NCI-H2171 treated with DMSO at 0.1 percent for 48 hours (cell line): ENCODE results near the gene MS4A10.
A peak's percentile ranks its signal among the peaks of the same experiment; 100 is the strongest.
"Not testable (repeated sequence)": the region's sequence is repeated elsewhere in the genome, so short reads cannot be mapped to it uniquely, and the experiment has no call there.

Experiments used
- DNase-seq: peaks from one replicate; lab custom pipeline; 2025; lab: John Stamatoyannopoulos, UW

MS4A10 gene

DNA sequence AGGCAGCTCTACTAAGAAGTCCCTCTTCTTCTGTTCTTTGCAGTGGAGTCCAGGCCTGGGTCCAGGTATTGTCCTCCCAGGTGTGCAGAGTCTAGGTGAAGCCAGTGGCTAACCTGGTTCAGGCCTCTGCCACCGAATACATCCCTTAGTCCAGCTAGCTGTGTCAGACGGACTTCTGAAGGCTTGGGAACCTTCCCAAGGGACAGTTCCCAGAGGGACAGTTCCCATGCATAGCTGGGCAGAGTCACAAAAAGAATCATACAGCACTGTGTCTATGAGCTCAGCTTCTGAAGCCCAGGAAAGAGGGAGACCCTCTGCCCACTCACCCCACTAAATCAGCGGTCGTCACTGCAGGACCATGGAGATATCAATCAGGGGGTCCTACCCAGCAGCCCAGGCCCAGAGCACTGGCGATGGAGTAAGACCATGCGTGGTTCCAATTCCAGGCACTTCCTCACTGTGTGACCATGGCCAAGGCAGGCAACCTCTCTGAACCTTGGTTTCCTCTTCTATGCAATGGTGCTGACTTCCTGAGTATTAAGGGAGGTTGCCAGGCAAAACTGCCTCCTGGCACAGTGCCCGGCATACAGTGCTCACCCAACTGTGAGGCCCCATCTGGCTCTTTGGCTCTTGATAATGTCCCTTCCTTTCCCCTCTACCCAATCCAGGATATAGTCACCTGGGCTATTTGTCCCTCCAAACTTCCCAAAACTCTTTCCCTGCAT lies 3.4 kb downstream of the MS4A10 start:
- peak; percentile 94 for DNase-seq

DNA sequence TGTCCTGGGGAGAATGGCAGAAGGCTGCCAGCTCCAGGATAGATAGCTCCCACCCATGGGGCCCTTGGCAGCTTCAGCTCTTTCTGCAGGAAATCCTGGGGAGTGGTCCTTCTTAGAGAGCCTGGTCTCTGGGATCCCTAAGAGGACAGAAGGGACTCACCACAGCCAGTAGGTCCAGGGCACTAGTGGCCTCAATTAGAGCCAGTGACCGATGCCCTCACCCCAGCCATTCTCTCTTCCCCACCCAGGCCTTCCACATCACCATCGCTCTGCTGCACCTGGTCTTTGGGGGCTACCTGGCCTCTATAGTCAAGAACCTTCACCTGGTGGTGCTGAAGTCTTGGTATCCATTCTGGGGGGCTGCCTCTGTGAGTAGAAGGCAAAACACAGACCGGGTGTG lies 5.6 kb downstream of the MS4A10 start:
- no peak for DNase-seq

GRCh38 chr11:60791153-60791933 lies 6.2 kb downstream of the MS4A10 start:
- peak; percentile 8 for DNase-seq

DNA sequence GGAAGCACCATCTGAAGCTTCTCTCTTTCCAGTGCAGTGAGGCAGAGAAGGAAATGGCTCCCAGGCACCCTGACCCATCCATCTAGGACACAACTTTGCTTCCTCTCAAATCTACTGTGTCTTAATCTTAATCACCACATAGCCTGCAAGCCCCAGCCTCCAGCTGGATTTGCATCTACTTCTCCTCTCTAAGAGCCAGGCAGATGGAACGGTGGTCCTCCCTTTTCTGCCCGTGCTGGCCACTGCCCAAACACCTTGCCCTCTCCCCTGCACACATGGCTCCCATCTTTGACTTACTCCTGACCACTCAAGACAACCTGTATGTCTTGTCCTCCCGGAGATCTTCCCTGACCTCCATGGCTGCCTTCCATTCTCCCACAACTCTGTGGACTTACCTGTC lies 7.4 kb downstream of the MS4A10 start:
- DNase-seq = no peak

GRCh38 chr11:60795291-60795690 lies 10.2 kb downstream of the MS4A10 start:
- DNase-seq = no peak

GRCh38 chr11:60797846-60798630 lies 12.9 kb downstream of the MS4A10 start:
- no peak for DNase-seq

DNA sequence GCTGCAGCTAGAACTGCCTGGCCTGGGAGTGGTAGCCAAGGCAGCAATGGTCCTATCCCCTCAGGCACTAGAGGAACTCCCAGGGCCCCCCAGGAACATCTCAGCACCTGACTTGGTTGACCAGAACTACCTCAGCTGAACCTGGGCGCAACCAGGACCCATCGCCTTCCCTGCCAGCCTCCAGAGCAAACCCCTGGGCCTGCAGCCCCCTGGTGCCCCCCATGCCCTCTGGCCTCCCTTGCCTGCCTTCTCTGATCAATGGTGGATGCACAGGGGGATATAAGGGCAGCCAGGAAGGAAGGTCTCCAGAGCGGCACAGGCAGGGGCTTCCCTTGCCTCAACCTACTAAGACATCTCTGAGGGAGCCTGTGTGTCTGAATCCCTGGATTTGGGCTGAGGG lies 13.5 kb downstream of the MS4A10 start:
- DNase-seq = no peak

- no peak for DNase-seq
Observed at GRCh38 chr11:60801194-60801593, 16.1 kb downstream of the MS4A10 start.

GRCh38 chr11:60803273-60803936 lies 18.3 kb downstream of the MS4A10 start:
- DNase-seq = no peak

GRCh38 chr11:60809249-60809648 lies 24.1 kb downstream of the MS4A10 start:
- no peak for DNase-seq

DNA sequence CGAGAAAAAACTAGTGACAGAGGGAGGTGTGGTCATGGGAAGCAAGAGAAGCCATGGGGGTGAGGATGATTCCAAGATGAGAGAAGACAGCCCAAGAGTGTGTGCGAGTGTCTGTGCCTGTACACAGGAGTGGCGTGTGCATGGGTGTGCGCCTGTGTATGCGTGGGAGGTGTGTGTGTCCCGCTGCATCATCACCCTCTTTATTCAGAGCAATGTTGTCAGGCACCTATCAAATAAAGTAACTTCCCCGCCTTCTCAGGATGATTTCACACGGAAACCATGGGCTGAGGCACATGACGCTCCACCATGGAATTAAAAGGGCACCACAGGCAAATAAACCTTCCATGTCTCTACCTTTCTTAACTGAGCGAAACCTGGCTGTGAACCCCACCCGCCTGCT lies 24.6 kb downstream of the MS4A10 start:
- no peak for DNase-seq

DNA sequence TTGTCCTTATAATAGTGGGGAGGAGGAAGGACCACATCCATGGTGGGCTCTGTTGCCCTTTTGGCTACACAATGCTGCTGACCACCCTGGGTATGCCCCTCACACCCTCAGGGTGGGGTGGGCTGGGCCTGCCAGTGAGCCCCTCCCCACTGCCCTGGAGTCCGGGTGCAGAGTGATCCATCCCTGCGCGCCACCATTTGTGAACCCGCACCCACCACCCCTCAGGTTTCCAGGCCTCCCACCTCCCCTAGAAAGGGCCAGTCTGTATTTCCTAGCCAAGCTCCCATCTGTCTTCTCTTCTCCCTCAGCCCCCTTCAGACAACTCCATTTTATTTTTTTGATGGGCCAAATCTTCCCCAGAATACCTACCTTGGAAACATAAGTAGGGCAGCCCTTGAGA lies 25.0 kb downstream of the MS4A10 start:
- DNase-seq = no peak

- DNase-seq = no peak
Observed at GRCh38 chr11:60810569-60810968, 25.4 kb downstream of the MS4A10 start.

DNA sequence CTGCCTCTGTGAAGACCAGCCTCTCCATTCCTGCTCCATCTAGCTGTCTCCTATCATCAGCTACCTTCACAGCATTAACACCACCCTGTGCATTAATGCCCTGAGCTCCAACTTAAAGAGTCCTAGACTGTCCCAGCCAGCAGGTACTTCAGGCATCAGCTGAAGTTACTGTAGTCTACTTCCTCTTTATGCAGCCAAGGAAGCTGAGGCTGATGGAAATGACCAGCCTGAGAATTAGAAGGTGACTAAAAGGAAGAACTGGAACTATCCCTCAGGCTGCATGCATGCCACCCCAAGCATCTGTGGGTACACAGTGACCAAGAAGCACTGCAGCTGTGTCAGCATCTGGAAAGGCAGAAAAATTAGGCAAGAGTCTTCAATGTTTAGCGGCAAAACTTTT lies 28.2 kb downstream of the MS4A10 start:
- DNase-seq = no peak

DNA sequence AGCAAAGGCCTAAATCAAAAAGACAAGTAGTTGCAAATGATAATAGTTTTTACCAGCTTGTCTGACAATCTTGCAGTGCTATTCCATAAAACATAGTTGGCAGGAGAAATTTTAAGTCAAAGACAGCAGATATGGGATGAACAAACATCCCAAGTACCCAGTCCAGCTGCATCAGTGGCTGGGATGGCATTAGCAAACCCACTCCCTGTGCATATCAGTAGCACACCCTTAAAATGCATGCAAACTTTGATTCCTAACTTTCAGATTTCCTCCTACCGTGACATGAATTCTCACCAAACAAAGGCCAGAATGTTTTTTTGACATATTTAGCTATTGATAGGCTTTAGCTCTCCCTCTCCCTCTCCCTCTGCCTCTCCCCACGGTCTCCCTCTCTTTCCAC lies 29.0 kb downstream of the MS4A10 start:
- no peak for DNase-seq

DNA sequence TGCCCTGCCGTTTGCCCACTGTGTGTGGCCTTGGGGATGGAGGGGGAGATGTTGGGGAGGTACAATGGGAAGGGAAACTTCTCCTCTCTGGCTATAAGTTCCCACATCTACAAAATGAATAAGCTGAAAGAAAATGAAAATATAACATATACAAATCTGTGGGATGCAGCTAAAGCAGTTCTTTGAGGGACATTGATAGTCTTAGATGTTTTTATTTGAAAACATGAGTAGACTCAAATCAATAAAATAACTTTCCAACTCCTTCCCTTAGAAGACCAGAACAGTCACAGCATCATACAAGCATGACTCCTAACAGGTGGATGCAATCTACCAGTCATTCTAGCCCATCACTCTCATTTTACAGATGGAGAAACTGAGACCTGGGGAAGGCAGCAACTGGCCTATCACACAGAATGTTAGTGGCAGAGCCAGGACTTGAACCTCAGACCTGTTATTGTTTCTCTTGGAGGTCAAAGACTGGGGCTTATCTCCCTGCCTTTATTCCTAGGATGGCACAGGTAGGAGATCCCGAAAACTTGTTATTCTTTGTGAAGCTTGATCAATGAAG lies 31.5 kb downstream of the MS4A10 start:
- no peak for DNase-seq

- no peak for DNase-seq
Observed at GRCh38 chr11:60818057-60818456, 32.9 kb downstream of the MS4A10 start.

DNA sequence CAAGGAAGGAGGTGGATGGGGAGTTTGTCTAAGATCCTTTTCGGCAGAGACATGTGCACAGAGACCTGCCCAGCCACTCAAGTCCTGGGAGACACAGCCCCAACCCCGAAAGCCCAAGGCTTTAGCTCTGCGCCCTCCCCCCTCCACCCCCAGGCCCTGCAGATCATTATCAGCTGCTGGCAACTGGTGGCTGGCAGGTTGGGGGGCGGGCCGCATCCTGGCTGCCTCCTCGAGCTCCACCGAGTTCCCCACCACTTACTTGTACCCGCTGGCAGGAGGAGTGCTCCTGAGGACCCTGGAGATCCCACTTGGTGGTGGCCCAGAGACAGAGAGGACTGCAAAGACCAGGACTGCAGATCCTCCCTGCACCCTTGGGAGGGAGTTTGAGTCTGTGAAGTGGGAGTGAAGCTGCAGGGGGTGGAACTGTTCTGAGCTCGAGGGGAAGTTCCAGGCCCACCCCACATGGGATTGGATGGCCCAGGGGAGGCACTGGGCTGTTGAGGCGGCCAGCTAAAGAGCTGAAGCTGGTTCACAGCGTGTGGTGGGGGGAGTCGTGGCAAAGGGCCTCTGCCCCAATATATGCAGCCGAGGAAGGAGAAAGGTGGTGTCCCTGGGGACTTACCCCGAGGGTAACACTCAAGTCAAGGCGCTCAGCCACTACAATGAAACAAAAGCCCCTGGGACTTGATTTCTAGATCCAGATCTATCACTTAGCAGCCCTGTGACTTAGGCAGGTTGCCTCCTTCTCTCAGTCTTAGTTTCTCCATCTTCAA lies 36.9 kb downstream of the MS4A10 start:
- DNase-seq = no peak

DNA sequence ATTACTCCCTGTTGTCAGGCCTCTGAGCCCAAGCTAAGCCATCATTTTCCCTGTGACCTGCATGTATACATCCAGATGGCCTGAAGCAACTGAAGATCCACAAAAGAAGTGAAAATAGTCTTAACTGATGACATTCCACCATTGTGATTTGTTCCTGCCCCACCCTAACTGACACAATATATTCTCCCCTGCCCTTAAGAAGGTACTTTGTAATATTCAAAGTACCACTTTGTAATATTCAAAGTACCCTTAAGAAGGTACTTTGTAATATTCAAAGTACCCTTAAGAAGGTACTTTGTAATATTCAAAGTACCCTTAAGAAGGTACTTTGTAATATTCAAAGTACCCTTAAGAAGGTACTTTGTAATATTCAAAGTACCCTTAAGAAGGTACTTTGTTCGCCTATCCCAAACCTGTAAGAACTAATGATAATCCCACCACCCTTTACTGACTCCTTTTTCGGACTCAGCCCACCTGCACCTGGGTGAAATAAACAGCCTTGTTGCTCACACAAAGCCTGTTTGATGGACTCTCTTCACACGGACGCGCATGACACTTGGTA lies 38.7 kb downstream of the MS4A10 start:
- not testable (repeated sequence) for DNase-seq

DNA sequence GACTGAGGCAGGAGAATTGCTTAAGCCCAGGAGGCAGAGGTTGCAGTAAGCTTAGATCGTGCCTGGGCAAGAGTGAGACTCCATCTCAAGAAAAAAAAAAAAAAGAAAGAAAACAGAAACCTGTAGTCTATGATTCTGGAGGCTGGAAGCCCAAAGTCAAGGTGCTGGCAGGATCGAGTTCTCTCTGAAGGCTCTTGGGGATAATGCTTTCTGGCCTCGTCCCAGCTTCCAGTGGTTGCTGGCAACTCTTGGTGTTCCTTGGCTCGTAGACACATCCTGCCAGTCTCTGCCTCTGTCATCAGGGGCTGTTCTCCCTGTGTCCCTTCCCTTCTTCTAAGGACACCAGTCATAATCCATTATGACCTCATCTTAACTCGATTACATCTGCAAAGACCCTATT lies 40.0 kb downstream of the MS4A10 start:
- DNase-seq = no peak

DNA sequence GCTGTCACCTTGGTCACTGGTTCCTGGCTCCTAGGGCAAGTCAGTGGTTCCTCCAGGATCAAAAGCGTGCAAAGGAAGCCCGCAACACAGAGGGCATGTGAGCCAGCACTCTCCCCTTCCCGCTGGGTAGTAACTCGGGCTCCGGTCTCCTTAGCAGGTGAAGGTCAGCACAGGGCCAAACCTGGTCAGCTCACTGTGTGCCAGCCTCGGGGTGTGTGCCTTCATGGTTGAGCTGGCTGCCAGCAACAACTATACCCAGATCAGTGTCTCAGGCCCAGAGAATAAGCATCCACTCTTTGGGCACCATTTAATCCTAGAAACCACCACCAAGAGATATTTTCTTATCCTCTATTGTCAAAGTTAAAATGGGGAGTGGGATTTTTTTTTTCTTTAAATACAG lies 40.7 kb downstream of the MS4A10 start:
- DNase-seq = no peak
